A549 (cell line): ENCODE results near the gene PHF20. TPM values are rescaled to one million over a fixed set of nuclear protein-coding genes. Genes with fewer than 3 reads are reported as not detected.

Source experiments
- ATAC-seq, 2 experiments: fragments of 200-7000 bp in 1 of 2; fragments of >200 bp in 1 of 2; cut with Nextera tagmentation in 1 of 2; cut with Tn5 transposase in 1 of 2; 3 replicates each; pipeline versions ENCODE4 v1.8.0 to v1.9.1; 2018 to 2020; ENCODE audit warnings: mild to moderate bottlenecking in 1 of 2, moderate library complexity in 1 of 2
- CTCF ChIA-PET: fragments of 300-600 bp; sonication (Branson Sonifier 250); formaldehyde crosslinking; extraction: SDS; loops from one replicate; lab custom pipeline; 2021; ENCODE audit warnings: antibody characterized with exemption, inconsistent platforms; lab: Yijun Ruan, JAX
- POLR2A ChIA-PET: fragments of 350-600 bp; formaldehyde crosslinking; extraction: SDS; loops from one replicate; lab custom pipeline; 2021; ENCODE audit warnings: antibody characterized with exemption, inconsistent platforms; lab: Yijun Ruan, JAX
- DNase-seq, 2 experiments: peaks; one replicate each; pipeline versions ENCODE4 v3.0.0 to v3.0.0-alpha.2; 2011 to 2016; ENCODE audit warnings: low read depth in 1 of 2, low spot score in 1 of 2
- FAIRE-seq: peaks from 2 replicates; lab custom pipeline; 2011; peaks lifted over from hg19 to GRCh38; lab: Jason Lieb, UNC
- H3K27ac ChIP-seq, 2 experiments: fragments of >200 bp; sonication (Bioruptor Twin); formaldehyde crosslinking; 3 replicates each; pipeline ENCODE4 v1.5.1; 2016 to 2017
- H3K4me1 ChIP-seq: fragments of >200 bp; sonication (Bioruptor Twin); formaldehyde crosslinking; 3 replicates; pipeline ENCODE4 v1.6.1; 2016
- H3K4me2 ChIP-seq: fragments of >200 bp; sonication (Bioruptor Twin); formaldehyde crosslinking; 3 replicates; pipeline ENCODE4 v1.6.1; 2016
- H3K4me3 ChIP-seq: fragments of >200 bp; sonication (Bioruptor Twin); formaldehyde crosslinking; 3 replicates; pipeline ENCODE4 v1.5.1; 2016
- H3K9me3 ChIP-seq: fragments of >200 bp; sonication (Bioruptor Twin); formaldehyde crosslinking; 3 replicates; pipeline ENCODE4 v1.6.1; 2016
- BHLHE40 ChIP-seq: IDR thresholded peaks from 2 replicates; pipeline ENCODE4 v1.6.1; 2012; ENCODE audit warnings: low read depth, low read length, inconsistent platforms
- CBX2 ChIP-seq: fragments of 200-600 bp; sonication (generic); IDR thresholded peaks from 2 replicates; pipeline ENCODE4 v1.6.1; 2016; ENCODE audit warnings: low read depth, mild to moderate bottlenecking, borderline replicate concordance
- CEBPB ChIP-seq, 2 experiments: fragments of >200 bp in 1 of 2; sonication (Bioruptor Twin) in 1 of 2; formaldehyde crosslinking in 1 of 2; IDR thresholded peaks; 2 replicates each; pipeline ENCODE4 v1.6.1; 2012 to 2016
- CHD2 ChIP-seq: fragments of 150-350 bp; IDR thresholded peaks from 2 replicates; pipeline ENCODE4 v1.6.1; 2014; ENCODE audit warnings: low read length; ENCODE audit not compliant: partially characterized antibody
- EHF ChIP-seq: fragments of 250-450 bp; sonication (Bioruptor Pico); IDR thresholded peaks from 2 replicates; pipeline ENCODE4 v1.5.0; 2020; ENCODE audit warnings: mild to moderate bottlenecking
- EP300 ChIP-seq, 2 experiments: fragments of >200 bp; sonication (Bioruptor Twin); formaldehyde crosslinking; IDR thresholded peaks; 2 replicates in 1 of 2; 3 replicates in 1 of 2; pipeline ENCODE4 v1.6.1; 2016 to 2017
- ESRRA ChIP-seq: fragments of 150-350 bp; IDR thresholded peaks from 2 replicates; pipeline ENCODE4 v1.6.1; 2014; ENCODE audit warnings: mild to moderate bottlenecking, low read length, borderline replicate concordance
- FOXS1 ChIP-seq: fragments of 250-450 bp; sonication (Bioruptor Pico); IDR thresholded peaks from 2 replicates; pipeline ENCODE4 v1.5.0; 2020; ENCODE audit warnings: mild to moderate bottlenecking, moderate library complexity
- GATA3 ChIP-seq: IDR thresholded peaks from 2 replicates; pipeline ENCODE4 v1.6.1; 2012; ENCODE audit warnings: borderline replicate concordance
- HDAC2 ChIP-seq: fragments of 200-600 bp; sonication (generic); IDR thresholded peaks from 2 replicates; pipeline ENCODE4 v1.6.1; 2016
- JUN ChIP-seq, 2 experiments: fragments of >200 bp; sonication (Bioruptor Twin); formaldehyde crosslinking; IDR thresholded peaks; 2 replicates in 1 of 2; 3 replicates in 1 of 2; pipeline ENCODE4 v1.6.1; 2016 to 2017
- JUNB ChIP-seq: fragments of >200 bp; sonication (Bioruptor Twin); formaldehyde crosslinking; IDR thresholded peaks from 2 replicates; pipeline ENCODE4 v1.6.1; 2016
- KDM1A ChIP-seq: fragments of 200-600 bp; sonication (generic); IDR thresholded peaks from 2 replicates; pipeline ENCODE4 v1.6.1; 2016; ENCODE audit warnings: low read depth, mild to moderate bottlenecking
- KDM5A ChIP-seq: fragments of 200-600 bp; sonication (generic); IDR thresholded peaks from 2 replicates; pipeline ENCODE4 v1.6.1; 2016; ENCODE audit warnings: antibody characterized with exemption, mild to moderate bottlenecking
- MAFK ChIP-seq: fragments of 450-650 bp; IDR thresholded peaks from 2 replicates; pipeline ENCODE4 v1.6.1; 2014; ENCODE audit not compliant: partially characterized antibody
- MYC ChIP-seq: IDR thresholded peaks from 2 replicates; pipeline ENCODE4 v1.6.1; 2012; ENCODE audit warnings: mild to moderate bottlenecking, inconsistent platforms, low read length, improper control_type of control experiment, borderline replicate concordance
- NPAS2 ChIP-seq: fragments of 250-450 bp; sonication (Bioruptor Pico); IDR thresholded peaks from 2 replicates; pipeline ENCODE4 v1.8.0; 2022; ENCODE audit warnings: mild to moderate bottlenecking, moderate library complexity, borderline replicate concordance
- PHF8 ChIP-seq: fragments of 200-600 bp; sonication (generic); IDR thresholded peaks from 2 replicates; pipeline ENCODE4 v1.6.1; 2016; ENCODE audit warnings: low read depth, mild to moderate bottlenecking, antibody characterized with exemption, moderate library complexity, borderline replicate concordance
- POLR2A ChIP-seq: IDR thresholded peaks from 2 replicates; pipeline ENCODE4 v1.6.1; 2012; ENCODE audit warnings: mild to moderate bottlenecking, low read length
- POLR2AphosphoS2 ChIP-seq: conservative IDR thresholded peaks from 2 replicates; pipeline ENCODE4 v1.6.1; 2012; ENCODE audit warnings: low read length, improper control_type of control experiment, inconsistent platforms
- RARB ChIP-seq: fragments of 250-450 bp; sonication (Bioruptor Pico); IDR thresholded peaks from 2 replicates; pipeline ENCODE4 v1.8.0; 2021; ENCODE audit warnings: mild to moderate bottlenecking, moderate library complexity
- RFX5 ChIP-seq: fragments of 450-650 bp; IDR thresholded peaks from 2 replicates; pipeline ENCODE4 v1.7.1; 2014; ENCODE audit warnings: antibody characterized with exemption, mild to moderate bottlenecking, moderate library complexity
- SMC3 ChIP-seq: fragments of >200 bp; sonication (Bioruptor Twin); formaldehyde crosslinking; IDR thresholded peaks from 3 replicates; pipeline ENCODE4 v1.6.1; 2018; ENCODE audit warnings: inconsistent platforms
- TFCP2L1 ChIP-seq: fragments of 250-450 bp; sonication (Bioruptor Pico); IDR thresholded peaks from 2 replicates; pipeline ENCODE4 v1.5.0; 2021; ENCODE audit warnings: mild to moderate bottlenecking
- TP53 ChIP-seq: fragments of 250-450 bp; sonication (Bioruptor Pico); IDR thresholded peaks from 2 replicates; pipeline ENCODE4 v1.5.0; 2021; ENCODE audit warnings: mild to moderate bottlenecking, moderate library complexity
- ZSCAN20 ChIP-seq: fragments of 250-450 bp; sonication (Bioruptor Pico); IDR thresholded peaks from 2 replicates; pipeline ENCODE4 v1.8.0; 2022; ENCODE audit warnings: mild to moderate bottlenecking, moderate library complexity
- WGBS: methylation state at CpG from one replicate; pipeline ENCODE4 v1.1.6; 2017; ENCODE audit errors: missing lambda C conversion rate; 5-methylcytosine and 5-hydroxymethylcytosine counted together
- polyA plus RNA-seq, 4 experiments: library from polyadenylated mRNA; depleted of rRNA in 3 of 4; stranded (reverse); fragments of >200 nt; fragmentation: RNase III in 1 of 4; extraction: RNeasy Plus Mini Kit Qiagen cat#74134 plus additional on column Dnase treatment in 1 of 4; gene quantifications; 2 replicates in 3 of 4; 3 replicates in 1 of 4; pipeline ENCODE4 v1.2.3, GENCODE V29; 2011 to 2017
- TF ChIP-seq, protein P1 (sequence below): fragments of 250-450 bp; sonication (Bioruptor Pico); IDR thresholded peaks from 2 replicates; pipeline ENCODE4 v1.5.0; 2021; ENCODE audit warnings: mild to moderate bottlenecking, moderate library complexity, borderline replicate concordance
- TF ChIP-seq, protein P2 (sequence below): IDR thresholded peaks from 2 replicates; pipeline ENCODE4 v1.6.1; 2012
- TF ChIP-seq, protein P3 (sequence below): IDR thresholded peaks from 2 replicates; pipeline ENCODE4 v1.6.1; 2012
- TF ChIP-seq, protein P4 (sequence below): IDR thresholded peaks from 2 replicates; pipeline ENCODE4 v1.6.1; 2012; ENCODE audit warnings: low read depth, borderline replicate concordance
- TF ChIP-seq, protein P5 (sequence below): fragments of 450-650 bp; IDR thresholded peaks from 2 replicates; pipeline ENCODE4 v1.6.1; 2014; ENCODE audit warnings: antibody characterized with exemption

The PHF20 gene
- polyA plus RNA-seq, 2 of the 4 experiments (the other 2 are of a cell fraction) = 24.0 to 32.8 TPM

DNA sequence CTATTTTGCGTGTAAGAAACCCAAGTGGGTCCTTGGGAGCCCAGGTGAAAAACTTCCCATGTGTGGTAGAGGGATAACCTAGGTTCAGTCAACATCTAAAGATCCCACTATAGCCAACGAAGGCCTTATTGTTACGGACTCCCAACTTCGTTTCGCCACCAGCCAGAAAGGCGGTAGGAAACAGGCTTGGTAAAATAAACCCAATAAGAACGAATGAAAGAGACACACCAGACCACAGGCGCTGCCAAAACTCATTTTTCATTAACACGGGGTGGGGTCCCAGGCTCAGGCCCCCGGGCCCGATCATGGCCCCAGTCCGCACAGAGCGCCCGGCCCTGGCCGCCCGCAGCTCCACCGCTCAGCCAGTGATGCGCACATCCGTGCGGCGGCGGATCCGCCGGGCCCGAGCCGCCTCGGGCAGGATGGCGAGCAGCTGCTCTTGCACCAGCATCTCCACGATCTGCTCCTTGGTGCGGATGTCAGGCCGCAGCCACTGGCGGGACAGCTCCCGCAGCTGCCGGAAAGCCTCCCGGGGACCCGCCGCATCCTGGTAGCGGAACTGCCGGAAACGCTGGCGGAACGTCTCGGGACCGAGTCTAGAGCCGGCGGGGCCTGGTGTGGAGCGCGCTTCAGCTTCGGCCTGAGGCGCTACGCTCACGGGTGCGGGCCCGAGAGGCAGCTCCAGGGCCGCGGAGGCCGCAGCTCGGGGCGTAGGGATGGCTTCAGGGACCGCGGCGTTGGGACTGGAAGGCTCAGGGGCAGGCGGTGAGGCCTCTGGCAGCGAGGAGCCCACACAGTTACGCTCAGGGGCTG is 181.8 kb downstream of the PHF20 start:
- FAIRE-seq = no peak
- ATAC-seq = peak; percentile 45 to 56
- DNase-seq = peak in 1 of 2 experiments; percentile 25
- peak overlapping the region; percentile 96 to 97 for H3K27ac ChIP-seq
- peak overlapping the region; percentile 95 for H3K4me3 ChIP-seq
- 2% methylated on average over 17 of the region's 65 CpGs for WGBS
- H3K4me1 ChIP-seq = peaks cover 15% of the 10 kb centered on the region
- no peaks in the 10 kb centered on the region for H3K9me3 ChIP-seq
- TF ChIP-seq PHF8 (peak; percentile 90), TFCP2L1 (peak; percentile 57; the same call in 1 of the 2 replicates), EHF (CRISPR knock-in tag) (no peak), POLR2A (no peak)
- TF ChIP-seq, protein P1, sequence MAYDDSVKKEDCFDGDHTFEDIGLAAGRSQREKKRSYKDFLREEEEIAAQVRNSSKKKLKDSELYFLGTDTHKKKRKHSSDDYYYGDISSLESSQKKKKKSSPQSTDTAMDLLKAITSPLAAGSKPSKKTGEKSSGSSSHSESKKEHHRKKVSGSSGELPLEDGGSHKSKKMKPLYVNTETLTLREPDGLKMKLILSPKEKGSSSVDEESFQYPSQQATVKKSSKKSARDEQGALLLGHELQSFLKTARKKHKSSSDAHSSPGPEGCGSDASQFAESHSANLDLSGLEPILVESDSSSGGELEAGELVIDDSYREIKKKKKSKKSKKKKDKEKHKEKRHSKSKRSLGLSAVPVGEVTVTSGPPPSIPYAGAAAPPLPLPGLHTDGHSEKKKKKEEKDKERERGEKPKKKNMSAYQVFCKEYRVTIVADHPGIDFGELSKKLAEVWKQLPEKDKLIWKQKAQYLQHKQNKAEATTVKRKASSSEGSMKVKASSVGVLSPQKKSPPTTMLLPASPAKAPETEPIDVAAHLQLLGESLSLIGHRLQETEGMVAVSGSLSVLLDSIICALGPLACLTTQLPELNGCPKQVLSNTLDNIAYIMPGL (CRISPR knock-in tag) = peak; percentile 79; the same call in 1 of the 2 replicates
- peak overlapping the region; percentile 86 for H3K4me2 ChIP-seq
- ChIA-PET POLR2A (interaction anchor here (0.5 to 2.4 kb wide), 23 partner anchors 10 to 499 kb away, joined by 3 to 32 read pairs (median 5); partner anchors contain the start of genes CEP250, PHF20, RBM39 and SPAG4), CTCF (interaction anchor here (0.6 to 5.8 kb wide), 77 partner anchors 8 to 509 kb away, joined by 3 to 82 read pairs (median 4); partner anchors contain the start of genes CNBD2, CPNE1, ERGIC3 and RBM12)

DNA sequence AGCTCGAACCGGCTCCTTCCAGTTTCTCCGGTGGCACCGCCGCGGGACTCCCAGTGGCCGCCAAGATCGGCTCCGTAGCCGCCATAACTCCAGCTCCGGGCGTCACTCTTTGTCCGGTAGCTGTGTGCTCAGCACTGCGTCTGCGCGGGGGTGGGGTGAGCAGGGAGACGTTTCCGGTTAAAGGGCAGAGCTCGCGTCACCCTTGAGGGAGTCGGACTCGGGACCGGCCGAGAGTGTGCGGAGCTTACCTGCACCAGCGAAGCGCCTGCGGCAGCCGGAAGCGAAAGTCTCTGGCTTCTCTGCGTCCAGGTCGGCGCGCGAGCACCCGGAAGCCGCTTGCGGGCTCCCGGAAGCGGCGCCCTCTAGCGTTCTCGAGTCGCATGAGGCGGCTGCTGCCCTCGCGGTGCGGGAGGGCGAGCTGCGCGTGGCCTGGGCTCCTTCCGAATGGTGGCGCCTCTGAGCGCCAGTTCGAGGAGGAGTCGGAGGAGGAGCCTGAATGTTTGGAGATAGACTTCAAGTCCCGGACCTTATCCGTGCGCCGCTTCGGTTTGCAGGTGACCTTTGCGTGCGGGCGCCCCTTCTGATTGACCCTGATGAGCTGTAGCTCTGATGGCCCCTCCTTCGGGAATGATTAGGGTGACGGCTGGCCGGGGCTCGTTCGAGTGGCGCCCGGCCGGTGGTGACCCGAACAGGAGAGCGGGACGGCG is 182.5 kb downstream of the PHF20 start, which contains the start of gene SCAND1:
Gene SCAND1, minus strand, starts transcription at position 303 of the 707 bp plus-strand sequence. Its CDS starts 218 bp downstream, at position 85.
- H3K27ac ChIP-seq = peak within 1 kb of the TSS; percentile 96 to 97
- ChIA-PET POLR2A (interaction anchor here (0.5 to 2.4 kb wide), 26 partner anchors 10 to 893 kb away, joined by 3 to 32 read pairs (median 5); partner anchors contain the start of genes CEP250, CNBD2, PHF20 and RBM39), CTCF (interaction anchor here (0.6 to 5.8 kb wide), 89 partner anchors 9 to 509 kb away, joined by 3 to 82 read pairs (median 4); partner anchors contain the start of genes CNBD2, CPNE1, ERGIC3 and NFS1)
- FAIRE-seq (no peak), ATAC-seq (peak; percentile 94), DNase-seq (peak; percentile 95 to 99)
- no peaks in the 10 kb centered on the region for H3K9me3 ChIP-seq
- peaks cover 15% of the 10 kb centered on the region for H3K4me1 ChIP-seq
- peak within 1 kb of the TSS; percentile 86 for H3K4me2 ChIP-seq
- 1% methylated on average over 47 of the region's 76 CpGs for WGBS
- H3K4me3 ChIP-seq = peak within 1 kb of the TSS; percentile 95
- TF ChIP-seq MAFK (no peak), KDM5A (0 out of 2 replicates have a peak, but pooled peaks have one; percentile 63), POLR2AphosphoS2 (no peak), JUN (IDR thresholded peaks at IDR 0.05) (peak; percentile 82 to 96), PHF8 (peak; percentile 61), HDAC2 (no peak), SMC3 (peak; percentile 81), TP53 (CRISPR knock-in tag) (no peak), BHLHE40 (0 out of 2 replicates have a peak, but pooled peaks have one; percentile 38), MYC (peak; percentile 98), CBX2 (no peak), POLR2A (peak; percentile 85), EP300 (IDR thresholded peaks at IDR 0.05) (no peak), CEBPB (IDR thresholded peaks at IDR 0.05) (0 out of 4 replicates have a peak, but pooled peaks of 1 of the 2 experiments have one; percentile 22), FOXS1 (CRISPR knock-in tag) (no peak), ESRRA (no peak; the same call in 1 of the 2 replicates), RARB (CRISPR knock-in tag) (no peak), KDM1A (no peak), ZSCAN20 (no peak), NPAS2 (no peak), CHD2 (no peak), EHF (CRISPR knock-in tag) (no peak), JUNB (no peak), GATA3 (peak; percentile 49; the same call in 1 of the 2 replicates), RFX5 (peak; percentile 28; the same call in 1 of the 2 replicates)
- TF ChIP-seq, protein P2, sequence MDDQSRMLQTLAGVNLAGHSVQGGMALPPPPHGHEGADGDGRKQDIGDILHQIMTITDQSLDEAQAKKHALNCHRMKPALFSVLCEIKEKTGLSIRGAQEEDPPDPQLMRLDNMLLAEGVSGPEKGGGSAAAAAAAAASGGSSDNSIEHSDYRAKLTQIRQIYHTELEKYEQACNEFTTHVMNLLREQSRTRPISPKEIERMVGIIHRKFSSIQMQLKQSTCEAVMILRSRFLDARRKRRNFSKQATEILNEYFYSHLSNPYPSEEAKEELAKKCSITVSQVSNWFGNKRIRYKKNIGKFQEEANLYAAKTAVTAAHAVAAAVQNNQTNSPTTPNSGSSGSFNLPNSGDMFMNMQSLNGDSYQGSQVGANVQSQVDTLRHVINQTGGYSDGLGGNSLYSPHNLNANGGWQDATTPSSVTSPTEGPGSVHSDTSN = peak; percentile 27; the same call in 1 of the 2 replicates
- TF ChIP-seq, protein P3, sequence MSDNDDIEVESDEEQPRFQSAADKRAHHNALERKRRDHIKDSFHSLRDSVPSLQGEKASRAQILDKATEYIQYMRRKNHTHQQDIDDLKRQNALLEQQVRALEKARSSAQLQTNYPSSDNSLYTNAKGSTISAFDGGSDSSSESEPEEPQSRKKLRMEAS = peak; percentile 99
- TF ChIP-seq, protein P4, sequence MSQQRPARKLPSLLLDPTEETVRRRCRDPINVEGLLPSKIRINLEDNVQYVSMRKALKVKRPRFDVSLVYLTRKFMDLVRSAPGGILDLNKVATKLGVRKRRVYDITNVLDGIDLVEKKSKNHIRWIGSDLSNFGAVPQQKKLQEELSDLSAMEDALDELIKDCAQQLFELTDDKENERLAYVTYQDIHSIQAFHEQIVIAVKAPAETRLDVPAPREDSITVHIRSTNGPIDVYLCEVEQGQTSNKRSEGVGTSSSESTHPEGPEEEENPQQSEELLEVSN = peak; percentile 85
- TF ChIP-seq, protein P5, sequence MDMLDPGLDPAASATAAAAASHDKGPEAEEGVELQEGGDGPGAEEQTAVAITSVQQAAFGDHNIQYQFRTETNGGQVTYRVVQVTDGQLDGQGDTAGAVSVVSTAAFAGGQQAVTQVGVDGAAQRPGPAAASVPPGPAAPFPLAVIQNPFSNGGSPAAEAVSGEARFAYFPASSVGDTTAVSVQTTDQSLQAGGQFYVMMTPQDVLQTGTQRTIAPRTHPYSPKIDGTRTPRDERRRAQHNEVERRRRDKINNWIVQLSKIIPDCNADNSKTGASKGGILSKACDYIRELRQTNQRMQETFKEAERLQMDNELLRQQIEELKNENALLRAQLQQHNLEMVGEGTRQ = 0 out of 2 replicates have a peak, but pooled peaks have one; percentile 13
